Epithelial cell of alveolus of lung (primary cell): ENCODE results near the gene FAM209B. TPM values are rescaled to one million over a fixed set of nuclear protein-coding genes. Genes with fewer than 3 reads are reported as not detected.

Source experiments
- total RNA-seq: library from RNA; depleted of rRNA; stranded (reverse); fragments of >200 nt; gene quantifications from 2 replicates; pipeline ENCODE4 v1.2.1, GENCODE V29; 2015

Gene FAM209B
- not detected in 2 replicates for total RNA-seq

GRCh38 chr20:56532946-56533345 is at the start of gene FAM209B:
FAM209B (plus strand) TSS chr20:56533246; CDS start chr20:56533342, 96 bp downstream.

DNA sequence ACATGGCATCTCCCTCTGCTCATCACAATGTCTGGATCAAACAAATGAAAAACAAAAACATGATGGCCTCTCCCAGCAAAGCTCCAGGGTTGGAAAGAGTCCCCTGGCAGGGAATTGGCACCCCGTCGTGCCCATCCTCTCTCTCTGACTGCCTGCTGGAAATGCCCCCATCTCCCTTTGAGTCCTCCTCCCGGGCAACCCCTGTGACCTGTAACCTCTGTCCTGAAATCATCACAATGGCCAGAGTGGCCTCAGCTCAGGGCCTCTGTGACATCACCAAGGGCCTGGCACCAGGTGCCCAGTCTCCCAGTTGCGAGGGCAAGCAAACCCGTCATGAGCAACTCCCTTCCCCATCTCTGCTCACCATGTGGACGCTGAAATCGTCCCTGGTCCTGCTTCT is 8.6 kb upstream of the FAM209B start, which contains the start of gene FAM209A:
FAM209A (plus strand) TSS at position 301 of the 400 bp plus-strand sequence; CDS start at position 366, 65 bp downstream.

Other genes starting within 250 kb of the FAM209B start
- 41.8 and 49.6 TPM in 2 replicates for gene FAM210B, start 174.3 kb upstream of the FAM209B start, total RNA-seq
- gene AURKA, start 141.0 kb upstream of the FAM209B start, total RNA-seq: 23.8 and 38.1 TPM in 2 replicates
- 26.8 and 40.8 TPM in 2 replicates for gene CSTF1, start 140.6 kb upstream of the FAM209B start, total RNA-seq
- gene CASS4, start 121.0 kb upstream of the FAM209B start, total RNA-seq: 0.78 and 3.5 TPM in 2 replicates
- 60.9 and 68.2 TPM in 2 replicates for gene RTF2, start 64.6 kb upstream of the FAM209B start, total RNA-seq
- gene FAM209A, start 8.5 kb upstream of the FAM209B start, total RNA-seq: not detected in 2 replicates
- gene TFAP2C, start 96.1 kb downstream of the FAM209B start, total RNA-seq: 0.13 TPM in 1 of 2 replicates, not detected in the other